Adrenal gland (tissue), 5 donors: ENCODE data around the gene RNF130.

Experiments used
- CTCF ChIP-seq, 6 experiments: fragments of 450-650 bp in 4 of 6; fragments of 200-600 bp in 2 of 6; sonication (generic) in 1 of 6; IDR thresholded peaks; 1 replicate in 5 of 6; 2 replicates in 1 of 6; pipeline versions ENCODE4 v1.5.1 to v1.8.0; 2016 to 2021; ENCODE audit warnings: antibody characterized with exemption in 6 of 6, mild to moderate bottlenecking in 2 of 6, moderate library complexity in 1 of 6
- POLR2A ChIP-seq, 2 donors: fragments of 450-650 bp; IDR thresholded peaks; one replicate each; pipeline ENCODE4 v1.6.1; 2017; ENCODE audit warnings: antibody characterized with exemption in 2 of 2, mild to moderate bottlenecking in 2 of 2, moderate library complexity in 1 of 2
- donor health status: DM: no; HTN: no; CAD: no.

- TF ChIP-seq CTCF (IDR thresholded peaks at IDR 0.05) (no peak), POLR2A (IDR thresholded peaks at IDR 0.05) (no peak)
These were observed 155.0 kb downstream of the RNF130 start for GRCh38 chr5:179916523-179916922.
